ENCODE results near the gene CACNA1S. TPM values are rescaled to one million over a fixed set of nuclear protein-coding genes. Genes with fewer than 3 reads are reported as not detected.

Gene CACNA1S
- total RNA-seq, 1 donor from 2014 or later: not detected

DNA sequence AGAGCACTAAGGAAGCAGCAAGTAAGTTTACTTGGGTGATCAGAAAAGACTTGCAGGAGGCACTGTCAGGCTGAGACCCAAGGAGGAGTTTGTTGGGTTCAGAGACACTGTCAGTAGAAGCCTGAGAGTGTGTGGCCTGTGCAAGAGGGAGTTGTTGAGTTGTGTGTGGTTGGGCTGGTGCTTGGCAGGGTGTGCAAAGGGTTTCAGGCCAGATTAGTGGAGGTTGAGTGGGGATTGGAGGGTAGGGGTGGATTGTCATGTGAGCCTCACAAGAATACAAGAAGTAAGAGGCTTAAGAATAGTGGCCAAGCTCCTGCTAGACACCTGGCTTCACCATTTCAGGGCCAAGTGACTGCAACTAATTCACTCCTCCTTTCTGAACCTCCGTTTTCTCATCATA is 79.8 kb downstream of the CACNA1S start:
- no peak for DNase-seq (ENCODE audit: low spot score)

GRCh38 chr1:201028461-201028889 is 83.8 kb downstream of the CACNA1S start:
- DNase-seq (ENCODE audit: low spot score): no peak

- DNase-seq (ENCODE audit: low spot score): no peak
Observed at GRCh38 chr1:201026836-201027235, 85.4 kb downstream of the CACNA1S start.

GRCh38 chr1:201026234-201026633 is 86.0 kb downstream of the CACNA1S start:
- DNase-seq (ENCODE audit: low spot score): no peak

GRCh38 chr1:201025571-201026002 is 86.6 kb downstream of the CACNA1S start:
- no peak for DNase-seq (ENCODE audit: low spot score)

GRCh38 chr1:201024625-201024998 is 87.6 kb downstream of the CACNA1S start:
- no peak for DNase-seq (ENCODE audit: low spot score)

- DNase-seq (ENCODE audit: low spot score): no peak
Observed at GRCh38 chr1:201023920-201024624, 88.2 kb downstream of the CACNA1S start.

GRCh38 chr1:201023517-201023902 is 88.7 kb downstream of the CACNA1S start, which contains the start of gene KIF21B:
TSS of gene KIF21B (minus strand) at chr1:201023714. CDS start at chr1:201023383, 331 bp downstream.
- DNase-seq (ENCODE audit: low spot score): peak; percentile 82

DNA sequence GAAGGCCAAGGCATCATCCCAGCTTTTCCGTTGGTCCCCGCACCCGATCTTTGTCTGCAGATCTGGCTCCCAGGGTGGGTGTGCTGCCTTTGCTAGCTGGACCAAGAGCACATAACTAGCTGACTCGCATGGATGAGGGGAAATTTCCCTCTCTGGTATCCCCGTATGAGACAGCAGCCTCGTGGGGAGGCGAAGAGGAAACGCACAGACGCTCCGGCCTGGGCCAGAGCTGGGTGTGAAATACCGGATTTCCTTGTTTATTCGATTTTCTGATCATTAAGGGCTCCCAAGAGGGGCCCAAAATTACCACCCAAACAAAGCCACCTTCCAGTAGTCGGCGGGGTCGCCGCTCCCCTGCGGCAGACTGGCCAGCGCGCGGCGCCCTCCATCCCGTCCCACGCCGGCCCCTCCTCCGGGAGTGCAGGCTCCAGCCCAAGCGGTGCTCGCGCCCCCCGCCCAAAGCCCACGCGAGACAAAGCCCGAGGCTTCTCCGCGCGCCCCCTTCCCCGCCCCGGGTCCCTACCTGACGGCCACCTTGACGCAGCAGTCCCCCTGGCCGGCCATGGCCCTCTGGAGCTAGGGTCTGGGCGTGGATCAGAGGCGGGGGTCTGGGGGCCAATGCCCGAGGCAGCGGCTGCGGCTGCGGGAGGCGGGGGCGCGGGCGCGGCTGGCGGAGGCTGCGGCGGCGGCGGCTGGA is 89.3 kb downstream of the CACNA1S start:
- no peak for DNase-seq (ENCODE audit: low spot score)

- no peak for DNase-seq (ENCODE audit: low spot score)
Observed at GRCh38 chr1:201022493-201022819, 89.8 kb downstream of the CACNA1S start.

- no peak for DNase-seq (ENCODE audit: low spot score)
Observed at GRCh38 chr1:201021630-201022492, 90.4 kb downstream of the CACNA1S start.

GRCh38 chr1:201020721-201021629 is 91.3 kb downstream of the CACNA1S start:
- no peak for DNase-seq (ENCODE audit: low spot score)

GRCh38 chr1:201020040-201020591 is 92.1 kb downstream of the CACNA1S start:
- no peak for DNase-seq (ENCODE audit: low spot score)

DNA sequence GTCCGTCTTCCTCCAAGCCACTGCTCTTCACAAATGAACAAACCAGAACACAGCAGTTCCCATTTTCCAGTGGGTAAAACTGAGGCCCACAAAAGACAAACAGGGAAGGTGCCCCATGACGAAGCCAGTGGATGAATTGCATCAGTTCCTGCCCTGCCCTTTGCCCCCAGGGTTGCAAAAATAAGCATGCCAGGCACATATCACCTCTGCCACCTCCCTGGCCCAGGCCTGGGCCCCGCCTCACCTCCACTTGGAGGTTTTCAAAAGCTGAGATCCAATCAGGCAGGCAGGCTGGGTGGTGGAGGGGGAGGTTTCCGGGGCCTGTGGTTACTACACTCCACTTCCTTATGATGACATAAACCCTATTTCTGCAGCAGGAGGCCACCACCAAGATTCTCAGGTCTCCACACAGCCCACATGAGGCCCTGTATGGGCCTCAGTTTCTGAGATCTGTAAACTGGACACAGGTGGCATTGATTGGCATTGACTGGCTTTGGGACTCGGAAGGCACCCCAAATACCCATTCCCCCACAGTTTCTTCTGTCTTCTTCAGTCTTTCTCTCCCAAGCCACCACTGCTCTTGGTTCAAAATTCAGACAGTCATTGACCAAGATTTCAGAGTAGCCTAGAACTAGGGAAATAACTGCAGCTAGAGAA is 92.8 kb downstream of the CACNA1S start:
- DNase-seq (ENCODE audit: low spot score): peak; percentile 84

DNA sequence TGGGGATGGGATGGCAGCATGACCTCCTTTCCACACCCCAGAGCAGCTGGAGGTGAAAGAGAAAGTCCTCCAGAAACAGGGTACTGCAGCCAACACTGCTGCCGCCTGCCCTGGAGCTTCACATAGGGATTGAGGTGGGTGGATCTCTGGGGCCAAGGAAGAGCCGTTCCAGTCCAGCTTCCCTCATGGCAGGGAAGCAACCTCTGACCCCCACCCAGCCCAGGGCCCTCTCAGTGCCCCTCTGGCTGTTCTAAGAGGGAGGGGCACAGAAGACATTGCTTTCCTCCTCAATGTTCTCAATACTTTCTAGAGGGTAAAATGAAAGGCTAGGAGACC is 94.4 kb downstream of the CACNA1S start:
- DNase-seq (ENCODE audit: low spot score): no peak

DNA sequence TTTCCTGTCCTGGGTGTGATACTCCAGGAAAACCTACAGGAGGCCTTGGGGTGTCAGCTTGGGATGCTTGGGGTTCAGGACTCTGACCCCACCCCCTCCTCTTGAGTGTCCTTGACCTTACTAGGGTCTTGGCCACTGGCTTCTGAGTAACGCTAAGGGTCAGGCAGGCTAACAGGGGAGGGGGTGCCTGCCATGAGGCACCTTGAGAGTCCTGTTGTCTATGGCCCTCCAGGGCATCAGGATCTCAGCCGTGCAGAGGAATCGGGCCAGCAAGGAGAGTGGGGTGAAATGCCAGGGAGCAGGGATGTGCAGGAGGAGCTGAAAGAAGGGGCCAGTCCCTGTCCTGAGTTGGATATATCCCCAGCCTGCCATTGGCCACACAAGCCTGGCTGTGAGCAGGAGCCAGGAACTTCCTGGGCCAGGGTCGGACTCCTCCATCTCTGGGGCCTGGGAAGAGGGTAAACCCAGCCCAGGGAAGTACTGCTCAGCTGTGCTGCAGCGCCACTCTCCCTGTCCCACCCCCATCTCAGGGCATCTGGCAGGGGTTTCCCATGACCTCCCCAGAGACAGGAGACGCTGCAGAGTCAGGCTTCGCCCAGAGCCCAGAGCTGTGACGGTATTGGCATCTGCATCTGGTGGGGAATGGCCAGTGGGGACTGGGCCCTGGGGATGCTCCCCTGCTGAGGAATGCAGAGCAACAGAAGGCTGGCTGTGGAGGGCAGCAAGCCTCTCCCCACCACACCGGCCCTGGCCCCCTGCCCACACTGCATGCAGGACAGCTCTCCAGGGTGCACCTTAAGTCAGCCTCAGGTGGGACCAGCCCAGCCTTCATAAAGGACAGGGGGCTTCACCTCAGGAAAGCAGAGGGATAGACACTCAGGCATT is 95.0 kb downstream of the CACNA1S start:
- no peak for DNase-seq (ENCODE audit: low spot score)

- DNase-seq (ENCODE audit: low spot score): no peak
Observed at GRCh38 chr1:201016211-201016651, 96.0 kb downstream of the CACNA1S start.

- DNase-seq (ENCODE audit: low spot score): no peak
Observed at GRCh38 chr1:201015551-201016091, 96.6 kb downstream of the CACNA1S start.

DNA sequence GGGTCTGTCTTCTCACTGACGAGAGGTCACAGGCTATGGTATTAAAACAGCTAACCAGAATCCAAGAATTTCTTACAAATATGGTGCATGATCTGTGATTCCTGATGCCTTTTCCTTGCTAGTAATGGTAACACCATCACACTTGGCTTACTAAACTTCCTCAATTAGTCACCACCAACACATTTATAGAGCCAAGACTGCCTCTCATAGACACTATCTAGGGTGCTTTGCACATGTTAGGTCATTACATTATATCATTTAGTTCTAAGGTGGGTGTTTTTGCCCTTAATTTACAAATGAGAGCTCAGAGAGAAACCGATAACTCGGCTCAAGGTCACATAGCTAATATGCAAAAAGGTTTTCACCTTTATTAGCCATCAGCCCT is 97.4 kb downstream of the CACNA1S start:
- DNase-seq (ENCODE audit: low spot score): no peak

Data from ureter (tissue), 1 donor.